Osteocyte (in vitro differentiated cells): ENCODE measurements around the gene AMTN. TPM values are rescaled to one million over a fixed set of nuclear protein-coding genes. Genes with fewer than 3 reads are reported as not detected.
"Not testable (repeated sequence)": the region's sequence is repeated elsewhere in the genome, so short reads cannot be mapped to it uniquely, and the experiment has no call there.

ENCODE experiments used
- DNase-seq: peaks from one replicate; pipeline ENCODE4 v3.0.0; 2021; ENCODE audit warnings: mixed read lengths; ENCODE audit not compliant: unreplicated experiment; ENCODE audit errors: extremely low spot score
- H3K27ac Mint-ChIP-seq: one replicate; pipeline ENCODE4 v1.8.0; 2021; ENCODE audit warnings: mild to moderate bottlenecking, mixed read lengths; ENCODE audit not compliant: unreplicated experiment
- H3K27me3 Mint-ChIP-seq: one replicate; pipeline ENCODE4 v1.8.0; 2021; ENCODE audit warnings: mixed read lengths; ENCODE audit not compliant: unreplicated experiment
- H3K36me3 Mint-ChIP-seq: one replicate; pipeline ENCODE4 v1.8.0; 2021; ENCODE audit warnings: mixed read lengths; ENCODE audit not compliant: unreplicated experiment
- H3K4me1 Mint-ChIP-seq: one replicate; pipeline ENCODE4 v1.8.0; 2021; ENCODE audit warnings: mixed read lengths; ENCODE audit not compliant: unreplicated experiment
- H3K4me3 Mint-ChIP-seq: one replicate; pipeline ENCODE4 v1.8.0; 2021; ENCODE audit warnings: mild to moderate bottlenecking, moderate library complexity, mixed read lengths; ENCODE audit not compliant: unreplicated experiment
- H3K9me3 Mint-ChIP-seq: one replicate; pipeline ENCODE4 v1.8.0; 2021; ENCODE audit warnings: mixed read lengths; ENCODE audit not compliant: unreplicated experiment
- CTCF ChIP-seq: fragments of 200-600 bp; sonication (generic); IDR thresholded peaks from 2 replicates; pipeline ENCODE4 v1.5.0; 2021; ENCODE audit warnings: antibody characterized with exemption, mild to moderate bottlenecking, moderate library complexity
- long read RNA-seq: library from polyadenylated mRNA; unstranded; transcript quantifications from one replicate; pipeline ENCODE4 v2.0.0, GENCODE V29; 2021
- total RNA-seq: library from RNA; stranded (reverse); gene quantifications from 2 replicates; pipeline ENCODE4 v1.2.1, GENCODE V29; 2021

The AMTN gene
- not detected in 2 replicates for total RNA-seq
- long read RNA-seq, partial matches to known transcripts = 0 of 2 reads
- long read RNA-seq, other reads (novel, unspliced or antisense) = 0 of 2 reads

- TF ChIP-seq CTCF = no peak
Measured at GRCh38 chr4:70518269-70518668, at the start of gene AMTN. Gene AMTN (plus strand): TSS chr4:70518569. CDS start chr4:70518778, 209 bp downstream.

GRCh38 chr4:70471897-70472296 is 46.5 kb upstream of the AMTN start, which contains the start of gene MUC7:
Gene MUC7 (plus strand): TSS chr4:70472197. CDS start chr4:70474022, 1,825 bp downstream.
- Mint-ChIP-seq H3K4me3 (no peak within 1 kb of the TSS), H3K4me1 (peaks cover 25% of the 10 kb centered on the region), H3K9me3 (peaks cover 12% of the 10 kb centered on the region), H3K36me3 (no peaks in the 10 kb centered on the region), H3K27me3 (no peaks in the 10 kb centered on the region), H3K27ac (peak within 1 kb of the TSS; percentile 28)
- no peak for DNase-seq
- TF ChIP-seq CTCF = no peak

More at GRCh38 chr4:70518269-70518668, at the start of gene AMTN:
- Mint-ChIP-seq H3K36me3 (no peaks in the 10 kb centered on the region), H3K27ac (no peak within 1 kb of the TSS), H3K4me1 (peaks cover 23% of the 10 kb centered on the region), H3K4me3 (no peak within 1 kb of the TSS), H3K9me3 (no peaks in the 10 kb centered on the region), H3K27me3 (peaks cover 8% of the 10 kb centered on the region)
- DNase-seq = no peak

GRCh38 chr4:70473679-70474078 is 44.7 kb upstream of the AMTN start:
- TF ChIP-seq CTCF = no peak
- peaks cover 25% of the 10 kb centered on the region for H3K4me1 Mint-ChIP-seq
- peak overlapping the region; percentile 11 for H3K4me3 Mint-ChIP-seq
- H3K9me3 Mint-ChIP-seq = peaks cover 5% of the 10 kb centered on the region
- no peaks in the 10 kb centered on the region for H3K27me3 Mint-ChIP-seq
- peak overlapping the region; percentile 9 for H3K27ac Mint-ChIP-seq
- H3K36me3 Mint-ChIP-seq = no peaks in the 10 kb centered on the region
- no peak for DNase-seq

GRCh38 chr4:70488748-70489147 is 29.6 kb upstream of the AMTN start:
- no peak for TF ChIP-seq CTCF
- DNase-seq = no peak
- Mint-ChIP-seq H3K4me3 (no peak overlapping the region), H3K9me3 (no peaks in the 10 kb centered on the region), H3K4me1 (no peaks in the 10 kb centered on the region), H3K36me3 (no peaks in the 10 kb centered on the region), H3K27ac (no peak overlapping the region), H3K27me3 (peaks cover 23% of the 10 kb centered on the region)

- no peak overlapping the region for H3K4me3 Mint-ChIP-seq
- H3K9me3 Mint-ChIP-seq = no peaks in the 10 kb centered on the region
- H3K36me3 Mint-ChIP-seq = no peaks in the 10 kb centered on the region
- H3K27me3 Mint-ChIP-seq = peaks cover 19% of the 10 kb centered on the region
- no peak overlapping the region for H3K27ac Mint-ChIP-seq
- no peak for TF ChIP-seq CTCF
- DNase-seq = no peak
- H3K4me1 Mint-ChIP-seq = no peaks in the 10 kb centered on the region
Measured at GRCh38 chr4:70496231-70496630, 22.1 kb upstream of the AMTN start.

- peaks cover 20% of the 10 kb centered on the region for H3K27me3 Mint-ChIP-seq
- not testable (repeated sequence) for H3K4me1 Mint-ChIP-seq, DNase-seq, H3K9me3 Mint-ChIP-seq, H3K27ac Mint-ChIP-seq, H3K4me3 Mint-ChIP-seq, H3K36me3 Mint-ChIP-seq
Measured at GRCh38 chr4:70501838-70502237, 16.5 kb upstream of the AMTN start.
